Activated CD4-positive, alpha-beta memory T cell treated with anti-CD3 and anti-CD28 coated beads for 36 hours (primary cell): Measurements from ENCODE around the gene RNASE7. TPM values are rescaled to one million over a fixed set of nuclear protein-coding genes. Genes with fewer than 3 reads are reported as not detected.
A peak's percentile ranks its signal among the peaks of the same experiment; 100 is the strongest.

Experiments
- CTCF ChIA-PET: fragments of 350-600 bp; sonication (Branson Sonifier 250); formaldehyde crosslinking; loops from one replicate; lab custom pipeline; 2021; ENCODE audit warnings: antibody characterized with exemption, inconsistent platforms; lab: Charles Lee
- POLR2A ChIA-PET: fragments of 350-600 bp; sonication (Branson Sonifier 250); formaldehyde crosslinking; loops from one replicate; lab custom pipeline; 2021; ENCODE audit warnings: antibody characterized with exemption; lab: Charles Lee
- DNase-seq: peaks from one replicate; pipeline ENCODE4 v3.0.0-alpha.2; 2020
- H3K27ac Mint-ChIP-seq: one replicate; pipeline ENCODE4 v1.8.0; 2021; ENCODE audit warnings: mixed read lengths
- H3K27me3 Mint-ChIP-seq: one replicate; pipeline ENCODE4 v1.8.0; 2021; ENCODE audit warnings: mixed read lengths
- H3K36me3 Mint-ChIP-seq: one replicate; pipeline ENCODE4 v1.8.0; 2021; ENCODE audit warnings: mixed read lengths
- H3K4me1 Mint-ChIP-seq: one replicate; pipeline ENCODE4 v1.8.0; 2021; ENCODE audit warnings: low read depth, mixed read lengths
- H3K4me3 Mint-ChIP-seq: one replicate; pipeline ENCODE4 v1.8.0; 2021; ENCODE audit warnings: mild to moderate bottlenecking, mixed read lengths
- H3K9me3 Mint-ChIP-seq: one replicate; pipeline ENCODE4 v1.8.0; 2021; ENCODE audit warnings: mixed read lengths
- intact Hi-C: fragments of 100-400 bp; cut with micrococcal nuclease; formaldehyde crosslinking; loops from one replicate; pipeline ENCODE4 v1.15.1; 2023
- total RNA-seq, 2 experiments: library from RNA; stranded (reverse); gene quantifications; one replicate each; pipeline ENCODE4 v1.2.3, GENCODE V29; 2021

Gene RNASE7
- total RNA-seq, 2 experiments from 2014 or later, result not detected

GRCh38 chr14:21083565-21084325 lies 41.6 kb downstream of the RNASE7 start:
- no peak for DNase-seq
- Mint-ChIP-seq H3K36me3 (no peaks in the 10 kb centered on the region), H3K27ac (no peak overlapping the region), H3K4me1 (peaks cover 16% of the 10 kb centered on the region), H3K9me3 (no peaks in the 10 kb centered on the region), H3K4me3 (no peak overlapping the region), H3K27me3 (no peaks in the 10 kb centered on the region)
- intact Hi-C loops, result no loop called here
- ChIA-PET CTCF (interaction anchor here (0.8 to 9.1 kb wide), 6 partner anchors 9 to 69 kb away, joined by 4 to 146 read pairs (median 6); partner anchors contain the start of genes ARHGEF40 and TMEM253), POLR2A (interaction anchor here (0.5 kb wide), 1 partner anchor 12 kb away, joined by 3 read pairs; no protein-coding TSS in a partner anchor)

- intact Hi-C loops, result no loop called here
Measured at GRCh38 chr14:21084396-21084795, 42.2 kb downstream of the RNASE7 start.

DNA sequence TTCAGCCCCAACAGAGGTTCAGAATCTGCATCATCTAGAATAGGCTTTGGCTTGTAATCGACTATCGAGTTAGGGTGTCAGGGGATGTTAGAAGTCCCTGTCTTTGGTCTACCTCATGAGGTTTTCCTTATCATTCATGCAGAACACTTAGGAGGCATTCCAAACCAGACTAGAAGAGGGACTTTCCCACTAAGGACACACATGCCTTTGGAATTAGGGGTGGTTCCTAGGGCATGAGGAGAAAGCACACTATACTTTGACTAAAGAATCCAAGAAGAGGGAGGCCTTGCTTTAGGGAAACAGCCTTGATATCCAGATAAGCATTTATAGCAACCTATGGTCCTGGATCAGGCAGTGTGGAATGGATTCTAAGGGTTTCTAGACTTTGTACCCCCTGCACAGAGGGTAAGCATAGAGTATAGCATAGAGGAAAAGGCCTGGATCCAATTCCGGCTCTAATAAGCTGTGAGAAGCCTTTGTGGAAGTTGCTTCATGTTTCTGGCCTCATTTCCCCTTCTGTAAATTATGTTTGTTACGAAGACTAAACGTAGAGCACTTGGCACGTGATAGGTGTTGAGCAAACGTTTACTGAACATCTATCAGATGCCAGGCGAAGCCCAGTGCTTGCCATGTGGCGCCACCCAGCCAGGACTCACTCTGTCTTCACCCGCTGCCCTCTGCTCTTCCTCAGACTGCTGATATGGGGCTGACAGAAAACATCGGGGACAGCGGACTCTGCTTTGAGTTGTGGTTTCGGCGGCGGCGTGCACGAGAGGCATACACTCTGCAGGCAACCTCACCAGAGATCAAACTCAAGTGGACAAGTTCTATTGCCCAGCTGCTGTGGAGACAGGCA lies 43.1 kb downstream of the RNASE7 start:
- no peaks in the 10 kb centered on the region for H3K9me3 Mint-ChIP-seq
- intact Hi-C loops, result no loop called here
- no peaks in the 10 kb centered on the region for H3K27me3 Mint-ChIP-seq
- POLR2A ChIA-PET, result no interaction called here
- peaks cover 18% of the 10 kb centered on the region for H3K4me1 Mint-ChIP-seq
- no peak for DNase-seq
- H3K27ac Mint-ChIP-seq, result no peak overlapping the region
- CTCF ChIA-PET, result interaction anchor here (1.9 to 9.1 kb wide), 3 partner anchors 18 to 71 kb away, joined by 5 to 146 read pairs (median 134); partner anchors contain the start of gene TMEM253
- no peaks in the 10 kb centered on the region for H3K36me3 Mint-ChIP-seq
- no peak overlapping the region for H3K4me3 Mint-ChIP-seq

More at GRCh38 chr14:21084396-21084795, 42.2 kb downstream of the RNASE7 start:
- Mint-ChIP-seq H3K27me3 (no peaks in the 10 kb centered on the region), H3K36me3 (no peaks in the 10 kb centered on the region), H3K9me3 (no peaks in the 10 kb centered on the region), H3K27ac (no peak overlapping the region), H3K4me3 (no peak overlapping the region), H3K4me1 (peaks cover 18% of the 10 kb centered on the region)
- ChIA-PET POLR2A (no interaction called here), CTCF (interaction anchor here (0.8 to 9.1 kb wide), 5 partner anchors 8 to 70 kb away, joined by 4 to 146 read pairs (median 6); partner anchors contain the start of gene TMEM253)
- DNase-seq, result no peak

GRCh38 chr14:21086908-21087293 lies 44.7 kb downstream of the RNASE7 start:
- H3K4me1 Mint-ChIP-seq, result peaks cover 18% of the 10 kb centered on the region
- intact Hi-C loops, result loop anchor here (1.0 kb wide), 1 partner anchor 17 kb away; no protein-coding TSS in a partner anchor
- H3K4me3 Mint-ChIP-seq, result no peak overlapping the region

DNA sequence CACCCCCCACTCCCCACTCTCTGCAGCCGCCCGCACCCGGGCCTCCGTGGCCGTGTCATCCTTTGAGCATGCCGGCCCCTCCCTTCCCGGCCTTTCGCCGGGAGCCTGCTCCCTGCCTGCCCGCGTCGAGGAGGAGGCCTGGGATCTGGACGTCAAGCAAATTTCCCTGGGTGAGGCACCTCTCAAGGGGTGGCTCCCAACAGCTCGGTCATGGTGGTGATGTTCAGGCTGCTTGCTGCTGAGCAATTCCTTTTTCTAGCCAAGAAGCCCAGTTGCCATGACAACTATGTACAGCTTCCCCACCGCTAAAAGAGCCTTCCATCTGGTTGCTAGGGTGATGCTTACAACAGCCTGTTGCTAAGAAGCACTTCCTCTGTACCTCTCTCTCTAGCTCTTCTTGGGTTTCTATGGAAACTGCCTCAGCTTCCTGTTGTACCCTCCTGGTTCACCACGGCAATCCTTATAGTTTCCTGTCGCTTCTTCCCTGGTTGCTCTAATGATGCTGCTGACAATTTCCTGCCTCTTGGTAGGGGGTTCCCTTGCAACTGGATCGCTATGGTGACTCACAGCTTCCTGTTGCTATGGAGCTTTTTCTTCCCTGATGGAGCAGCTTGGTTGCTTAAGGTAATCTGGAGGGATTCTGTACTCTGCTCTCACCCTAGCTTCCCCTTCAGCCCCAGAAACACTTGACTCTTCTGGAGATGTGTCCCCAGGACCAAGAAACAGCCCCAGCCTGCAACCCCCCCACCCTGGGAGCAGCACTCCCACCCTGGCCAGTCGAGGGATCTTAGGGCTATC lies 45.3 kb downstream of the RNASE7 start:
- intact Hi-C loops, result loop anchor here (1.0 kb wide), 1 partner anchor 17 kb away; no protein-coding TSS in a partner anchor
- H3K9me3 Mint-ChIP-seq, result no peaks in the 10 kb centered on the region
- CTCF ChIA-PET, result interaction anchor here (1.1 to 9.1 kb wide), 5 partner anchors 11 to 73 kb away, joined by 4 to 146 read pairs (median 48); partner anchors contain the start of genes TMEM253 and ZNF219
- peaks cover 20% of the 10 kb centered on the region for H3K4me1 Mint-ChIP-seq
- no peak overlapping the region for H3K4me3 Mint-ChIP-seq
- POLR2A ChIA-PET, result interaction anchor here (0.6 to 0.9 kb wide), 4 partner anchors 16 to 626 kb away, joined by 3 to 4 read pairs (median 4); partner anchors contain the start of gene PIP4P1
- H3K36me3 Mint-ChIP-seq, result peaks cover 1% of the 10 kb centered on the region
- H3K27ac Mint-ChIP-seq, result peak overlapping the region; percentile 62
- peak; percentile 68 for DNase-seq
- H3K27me3 Mint-ChIP-seq, result no peaks in the 10 kb centered on the region

More at GRCh38 chr14:21086908-21087293, 44.7 kb downstream of the RNASE7 start:
- Mint-ChIP-seq H3K36me3 (no peaks in the 10 kb centered on the region), H3K27me3 (no peaks in the 10 kb centered on the region), H3K27ac (no peak overlapping the region), H3K9me3 (no peaks in the 10 kb centered on the region)
- DNase-seq, result no peak
- ChIA-PET POLR2A (interaction anchor here (0.7 to 0.9 kb wide), 3 partner anchors 15 to 72 kb away, joined by 3 to 4 read pairs (median 4); no protein-coding TSS in a partner anchor), CTCF (interaction anchor here (1.1 to 9.1 kb wide), 5 partner anchors 11 to 72 kb away, joined by 4 to 146 read pairs (median 48); partner anchors contain the start of genes TMEM253 and ZNF219)

- peak overlapping the region; percentile 24 for H3K27ac Mint-ChIP-seq
- DNase-seq, result no peak
- no peaks in the 10 kb centered on the region for H3K27me3 Mint-ChIP-seq
- H3K36me3 Mint-ChIP-seq, result peaks cover 1% of the 10 kb centered on the region
- intact Hi-C loops, result no loop called here
- POLR2A ChIA-PET, result no interaction called here
- CTCF ChIA-PET, result interaction anchor here (0.5 to 9.1 kb wide), 8 partner anchors 9 to 74 kb away, joined by 3 to 146 read pairs (median 14); partner anchors contain the start of genes ARHGEF40 and TMEM253
- H3K9me3 Mint-ChIP-seq, result no peaks in the 10 kb centered on the region
- no peak overlapping the region for H3K4me3 Mint-ChIP-seq
- peaks cover 23% of the 10 kb centered on the region for H3K4me1 Mint-ChIP-seq
Measured at GRCh38 chr14:21088687-21089086, 46.5 kb downstream of the RNASE7 start.

- peaks cover 1% of the 10 kb centered on the region for H3K36me3 Mint-ChIP-seq
- no peaks in the 10 kb centered on the region for H3K9me3 Mint-ChIP-seq
- POLR2A ChIA-PET, result no interaction called here
- no peaks in the 10 kb centered on the region for H3K27me3 Mint-ChIP-seq
- CTCF ChIA-PET, result interaction anchor here (0.5 to 9.1 kb wide), 9 partner anchors 8 to 75 kb away, joined by 3 to 146 read pairs (median 9); partner anchors contain the start of genes ARHGEF40 and TMEM253
- H3K4me3 Mint-ChIP-seq, result no peak overlapping the region
- peaks cover 23% of the 10 kb centered on the region for H3K4me1 Mint-ChIP-seq
- DNase-seq, result no peak
- intact Hi-C loops, result no loop called here
- H3K27ac Mint-ChIP-seq, result peak overlapping the region; percentile 24
Measured at GRCh38 chr14:21089271-21089670, 47.1 kb downstream of the RNASE7 start.

DNA sequence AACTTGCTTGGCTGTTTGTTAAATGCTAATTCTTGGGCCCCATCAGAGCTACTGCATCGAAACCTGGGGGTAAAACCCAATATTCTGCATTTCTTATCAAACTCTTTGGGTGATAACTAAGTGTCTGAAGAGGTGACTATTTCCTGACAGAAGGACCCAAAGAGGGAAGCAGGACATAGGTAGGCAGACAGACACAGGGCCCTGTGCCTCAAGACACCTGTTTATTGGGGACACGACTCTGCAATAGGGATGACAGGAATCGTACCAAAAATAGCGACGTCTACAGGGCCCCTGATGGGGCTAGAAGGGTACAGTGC lies 47.7 kb downstream of the RNASE7 start:
- Mint-ChIP-seq H3K4me3 (no peak overlapping the region), H3K4me1 (peaks cover 23% of the 10 kb centered on the region), H3K36me3 (peaks cover 1% of the 10 kb centered on the region), H3K27me3 (no peaks in the 10 kb centered on the region), H3K27ac (no peak overlapping the region), H3K9me3 (no peaks in the 10 kb centered on the region)
- ChIA-PET POLR2A (no interaction called here), CTCF (interaction anchor here (0.8 to 9.1 kb wide), 9 partner anchors 8 to 75 kb away, joined by 3 to 146 read pairs (median 9); partner anchors contain the start of genes ARHGEF40 and TMEM253)
- intact Hi-C loops, result no loop called here
- DNase-seq, result no peak

- H3K27ac Mint-ChIP-seq, result no peak overlapping the region
- H3K4me3 Mint-ChIP-seq, result no peak overlapping the region
- ChIA-PET CTCF (interaction anchor here (1.0 to 9.1 kb wide), 8 partner anchors 7 to 76 kb away, joined by 4 to 146 read pairs (median 14); partner anchors contain the start of genes ARHGEF40 and TMEM253), POLR2A (no interaction called here)
- H3K36me3 Mint-ChIP-seq, result peaks cover 1% of the 10 kb centered on the region
- no peaks in the 10 kb centered on the region for H3K9me3 Mint-ChIP-seq
- peak; percentile 59 for DNase-seq
- H3K27me3 Mint-ChIP-seq, result no peaks in the 10 kb centered on the region
- peaks cover 23% of the 10 kb centered on the region for H3K4me1 Mint-ChIP-seq
- intact Hi-C loops, result no loop called here
Measured at GRCh38 chr14:21090194-21090939, 48.2 kb downstream of the RNASE7 start.

- H3K27ac Mint-ChIP-seq, result no peak overlapping the region
- no peak overlapping the region for H3K4me3 Mint-ChIP-seq
- DNase-seq, result no peak
- CTCF ChIA-PET, result interaction anchor here (1.0 to 9.1 kb wide), 19 partner anchors 12 to 141 kb away, joined by 3 to 278 read pairs (median 15); partner anchors contain the start of genes ARHGEF40, NDRG2, SLC39A2 and TMEM253
- intact Hi-C loops, result no loop called here
- POLR2A ChIA-PET, result no interaction called here
- peaks cover 23% of the 10 kb centered on the region for H3K4me1 Mint-ChIP-seq
- no peaks in the 10 kb centered on the region for H3K27me3 Mint-ChIP-seq
- peaks cover 1% of the 10 kb centered on the region for H3K36me3 Mint-ChIP-seq
- no peaks in the 10 kb centered on the region for H3K9me3 Mint-ChIP-seq
Measured at GRCh38 chr14:21090940-21091663, 48.9 kb downstream of the RNASE7 start.
